GM18868 (cell line): ENCODE measurements around the gene LRRC61.

Experiments used
- ATAC-seq: cut with Tn5 transposase; IDR thresholded peaks from one replicate; pipeline ENCODE4 v1.9.1; 2021; ENCODE audit warnings: mild to moderate bottlenecking, moderate library complexity; ENCODE audit not compliant: unreplicated experiment

The LRRC61 gene

DNA sequence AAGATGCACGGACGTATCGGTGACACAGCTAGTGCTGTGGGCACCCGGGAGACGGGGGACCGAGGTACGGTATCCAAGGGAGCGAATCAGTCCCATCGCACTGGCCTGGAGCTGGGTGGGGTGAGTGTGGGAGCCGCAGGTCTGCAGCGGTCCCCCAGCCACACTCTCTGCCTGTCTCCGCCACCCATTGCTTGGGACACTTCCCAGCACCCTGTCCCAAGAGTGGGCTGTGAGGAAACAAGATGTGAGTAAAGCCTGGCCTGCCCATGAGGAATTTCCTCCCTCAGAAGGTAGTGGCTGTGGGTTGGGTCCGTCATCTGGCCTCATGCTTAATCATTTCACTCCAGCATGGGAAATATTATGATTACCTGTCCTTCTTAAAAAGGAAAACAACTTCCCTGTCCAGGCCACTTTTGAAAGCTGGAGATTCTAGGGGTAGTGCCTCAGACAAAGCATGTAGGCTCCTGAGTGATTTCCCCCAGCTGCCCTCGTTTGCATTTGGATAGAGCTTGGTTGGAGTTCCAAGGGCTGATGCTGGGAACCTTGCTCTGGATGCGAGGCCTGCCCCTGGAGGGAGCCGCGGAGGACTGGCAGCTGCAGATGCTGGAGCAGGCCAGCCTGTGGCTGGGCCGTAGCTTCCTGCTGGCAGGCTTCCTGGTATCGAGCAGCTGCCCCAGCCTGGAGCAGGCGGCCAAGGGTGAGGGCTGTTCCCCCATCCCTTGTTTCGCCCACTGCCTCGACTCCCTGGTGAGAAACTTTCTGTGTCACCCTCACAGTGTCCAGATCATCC is 6.4 kb downstream of the LRRC61 start:
- ATAC-seq: no peak

DNA sequence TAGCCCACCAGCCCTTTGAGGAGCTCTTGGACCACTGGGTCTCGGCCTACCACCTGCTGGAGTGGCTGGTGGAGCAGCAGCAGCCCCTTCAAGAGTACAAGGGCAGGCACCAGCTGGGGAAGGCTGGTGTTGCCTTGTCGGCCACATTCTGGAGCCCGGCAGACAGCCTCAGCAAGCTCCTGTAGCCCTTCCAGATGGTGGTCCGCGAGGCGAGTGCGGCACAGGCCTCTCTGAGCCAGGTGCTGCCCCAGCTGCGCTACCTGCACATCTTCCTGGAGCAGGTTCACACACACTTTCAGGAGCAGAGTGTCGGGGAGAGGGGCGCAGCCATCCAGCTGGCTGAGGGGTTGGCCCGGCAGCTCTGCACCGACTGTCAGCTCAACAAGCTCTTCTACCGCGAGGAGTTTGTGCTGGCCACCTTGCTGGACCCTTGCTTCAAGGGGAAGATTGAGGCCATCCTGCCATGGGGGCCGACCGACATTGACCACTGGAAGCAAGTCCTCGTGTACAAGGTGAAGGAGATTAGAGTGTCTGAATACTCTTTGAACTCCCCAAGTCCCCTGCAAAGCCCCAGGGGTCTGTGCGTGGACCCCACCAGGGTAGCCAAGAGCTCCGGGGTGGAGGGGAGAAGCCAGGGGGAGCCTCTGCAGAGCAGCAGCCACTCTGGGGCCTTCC is 7.2 kb downstream of the LRRC61 start:
- no peak for ATAC-seq

DNA sequence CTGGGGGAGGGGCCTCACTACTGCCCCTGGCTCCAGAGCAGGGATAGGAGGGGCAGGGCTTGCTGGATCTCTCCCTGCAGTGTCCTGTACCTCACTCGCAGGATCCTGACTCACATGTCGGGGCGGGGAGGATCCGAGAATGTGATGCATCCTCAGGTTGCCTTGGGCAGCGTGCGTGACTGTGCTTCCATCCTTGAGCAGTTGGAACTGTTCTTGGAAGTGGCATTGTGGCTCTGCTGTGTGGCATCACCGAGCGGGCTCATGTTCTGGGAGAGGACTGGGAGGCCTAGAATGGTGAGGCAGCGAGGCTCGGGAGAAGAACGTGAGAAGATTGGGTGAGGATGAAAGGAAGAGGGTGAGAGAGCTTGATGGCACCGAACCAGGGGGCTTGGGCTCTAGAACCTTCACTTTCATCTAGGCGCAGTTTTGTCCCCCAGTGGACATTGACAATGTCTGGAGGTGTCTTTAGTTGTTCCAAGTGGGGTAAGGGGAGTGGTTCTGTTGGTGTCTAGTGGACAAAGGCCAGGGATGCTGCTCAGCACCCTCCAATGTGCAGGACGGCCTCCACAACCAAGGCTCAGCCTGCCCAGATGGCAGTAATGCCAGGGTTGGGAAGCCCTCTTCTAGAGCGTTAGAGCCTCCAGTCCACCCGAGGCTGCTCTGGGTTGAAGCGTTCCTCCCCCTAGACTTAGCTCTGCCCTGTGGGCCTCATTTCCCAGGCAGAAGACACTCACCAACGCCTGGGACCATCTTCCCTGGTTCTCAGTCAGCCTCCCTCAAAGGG is 9.9 kb downstream of the LRRC61 start:
- ATAC-seq: no peak

DNA sequence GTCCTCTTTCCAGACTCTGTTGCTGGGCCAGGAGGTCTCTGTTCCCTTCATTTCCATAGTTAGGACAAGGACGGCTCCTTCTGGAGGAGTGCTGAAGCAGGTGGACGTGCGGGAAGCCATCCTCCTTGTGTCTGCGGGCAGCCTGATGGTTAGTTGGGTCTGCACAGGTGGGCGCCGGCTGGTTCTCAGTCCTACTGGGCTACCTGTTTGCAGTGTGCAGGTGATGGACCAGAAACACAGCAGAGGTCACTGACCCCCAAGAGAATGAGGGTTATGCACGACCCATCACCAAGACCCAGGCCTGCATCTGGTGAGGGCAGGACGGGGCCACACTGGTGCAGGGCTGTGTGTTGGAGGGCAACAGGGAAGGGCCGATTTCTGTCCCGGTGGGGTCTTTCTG is 10.5 kb downstream of the LRRC61 start:
- no peak for ATAC-seq

DNA sequence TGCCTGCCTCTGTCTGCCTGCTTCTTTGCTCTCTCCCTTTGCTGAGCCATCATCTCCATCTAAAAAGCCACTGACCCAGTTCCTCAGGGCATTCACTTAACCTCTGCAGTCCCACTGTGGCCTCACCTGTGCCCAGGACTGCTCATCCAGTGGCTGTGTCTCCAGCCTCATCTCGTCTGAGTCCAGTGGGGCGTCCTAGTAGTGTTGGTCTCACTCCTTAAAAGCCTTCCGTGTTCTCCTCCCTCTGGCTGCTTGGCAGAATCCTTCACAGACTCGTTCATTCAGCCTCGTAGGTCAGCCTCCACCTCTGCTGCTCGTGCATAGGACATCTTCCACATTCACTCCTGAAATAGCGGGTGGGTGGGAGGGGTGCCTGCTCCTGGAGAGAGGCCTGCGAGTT is 11.0 kb downstream of the LRRC61 start:
- no peak for ATAC-seq

DNA sequence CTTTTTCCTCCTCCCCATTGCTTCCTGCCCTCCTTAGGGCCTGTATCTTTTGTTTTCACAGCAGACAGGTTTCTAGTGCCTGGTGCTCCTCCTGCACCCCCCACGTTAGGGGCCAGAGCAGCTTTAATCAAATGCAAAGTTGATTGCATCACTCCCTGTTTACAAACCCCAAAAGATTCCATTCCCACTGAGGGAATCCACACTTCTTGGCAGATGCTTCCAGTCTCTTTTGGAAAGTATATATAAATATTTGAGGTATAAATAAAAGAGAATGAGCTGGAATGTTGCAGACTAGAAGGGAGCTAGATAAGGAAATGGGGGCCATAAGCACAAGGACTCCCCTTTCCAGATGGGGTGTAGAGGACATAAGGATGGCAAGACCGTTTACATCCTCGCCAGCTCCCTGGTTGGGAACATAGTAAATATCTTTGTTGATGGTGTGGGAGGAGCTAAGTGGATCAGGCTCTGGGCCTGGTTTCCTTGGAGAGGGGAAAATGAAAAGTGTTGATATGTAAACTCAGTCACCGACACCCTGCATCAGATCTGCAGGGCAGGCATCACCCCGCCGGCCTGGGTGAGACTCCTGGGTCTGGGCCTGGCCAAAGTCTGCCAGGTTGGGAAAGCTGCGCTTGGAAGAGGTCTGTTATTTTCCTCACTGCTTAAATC is 12.1 kb downstream of the LRRC61 start:
- no peak for ATAC-seq

DNA sequence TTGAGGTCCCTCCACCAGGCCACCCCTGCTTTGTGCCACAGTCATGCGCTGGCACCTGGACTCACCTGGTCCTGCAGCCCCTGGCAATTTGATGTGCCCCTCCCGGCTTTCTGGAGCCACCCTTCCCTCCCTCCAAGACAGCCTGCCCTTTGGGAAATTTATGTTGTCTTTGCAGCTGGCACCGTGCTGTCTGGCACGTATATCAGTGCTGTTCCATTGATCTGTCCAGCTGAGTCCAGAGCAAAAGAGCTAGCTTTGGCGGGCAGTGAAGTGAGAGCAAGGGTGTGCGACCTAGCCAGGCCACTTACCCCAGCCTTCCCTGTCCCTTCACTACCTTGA is 12.6 kb downstream of the LRRC61 start:
- ATAC-seq: no peak

DNA sequence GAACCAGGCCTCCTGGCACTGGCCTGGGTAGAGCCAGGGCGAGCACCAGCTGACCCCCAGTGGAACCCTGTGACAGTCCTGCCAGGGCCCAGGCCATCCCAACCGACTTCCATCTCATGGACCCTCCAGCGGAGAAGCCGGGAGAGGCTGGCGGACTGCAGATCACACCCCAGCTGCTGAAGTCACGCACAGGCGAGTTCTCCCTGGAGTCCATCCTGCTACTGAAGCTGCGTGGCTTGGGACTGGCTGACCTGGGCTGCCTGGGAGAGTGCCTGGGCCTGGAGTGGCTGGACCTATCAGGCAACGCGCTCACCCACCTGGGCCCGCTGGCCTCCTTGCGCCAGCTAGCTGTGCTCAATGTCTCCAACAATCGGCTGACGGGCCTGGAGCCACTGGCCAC is 13.6 kb downstream of the LRRC61 start:
- ATAC-seq: no peak

DNA sequence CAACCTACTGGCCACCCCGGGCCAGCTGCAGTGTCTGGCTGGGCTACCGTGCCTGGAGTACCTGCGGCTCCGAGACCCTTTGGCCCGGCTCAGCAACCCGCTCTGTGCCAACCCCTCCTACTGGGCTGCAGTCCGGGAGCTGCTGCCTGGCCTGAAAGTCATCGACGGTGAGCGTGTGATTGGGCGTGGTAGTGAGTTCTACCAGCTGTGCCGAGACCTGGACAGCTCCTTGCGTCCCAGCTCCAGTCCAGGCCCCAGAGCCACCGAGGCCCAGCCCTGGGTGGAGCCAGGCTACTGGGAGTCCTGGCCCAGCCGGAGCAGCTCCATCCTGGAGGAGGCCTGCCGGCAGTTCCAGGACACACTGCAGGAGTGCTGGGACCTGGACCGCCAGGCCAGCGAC is 14.0 kb downstream of the LRRC61 start:
- ATAC-seq: no peak

DNA sequence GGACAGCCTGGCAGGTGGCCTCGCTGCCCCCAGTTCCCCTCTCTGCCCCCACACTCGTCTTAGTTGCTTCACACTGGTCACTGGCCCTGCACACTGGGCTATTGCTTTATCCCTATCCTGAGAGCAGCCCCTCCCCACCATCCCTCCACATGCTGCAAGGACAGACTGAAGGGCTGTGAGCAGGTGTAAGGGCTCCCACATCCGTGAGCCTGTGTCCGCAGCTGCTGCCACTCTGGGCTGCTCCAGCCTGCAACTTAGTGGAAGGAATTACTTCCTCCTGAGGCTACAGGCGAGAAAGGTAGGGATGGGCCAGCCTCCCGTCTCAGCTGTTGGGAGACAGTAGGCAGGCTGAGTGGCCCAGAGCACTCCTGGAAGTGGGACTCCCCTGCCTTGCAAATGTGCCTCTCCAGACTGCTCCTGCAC is 14.5 kb downstream of the LRRC61 start:
- ATAC-seq: no peak

DNA sequence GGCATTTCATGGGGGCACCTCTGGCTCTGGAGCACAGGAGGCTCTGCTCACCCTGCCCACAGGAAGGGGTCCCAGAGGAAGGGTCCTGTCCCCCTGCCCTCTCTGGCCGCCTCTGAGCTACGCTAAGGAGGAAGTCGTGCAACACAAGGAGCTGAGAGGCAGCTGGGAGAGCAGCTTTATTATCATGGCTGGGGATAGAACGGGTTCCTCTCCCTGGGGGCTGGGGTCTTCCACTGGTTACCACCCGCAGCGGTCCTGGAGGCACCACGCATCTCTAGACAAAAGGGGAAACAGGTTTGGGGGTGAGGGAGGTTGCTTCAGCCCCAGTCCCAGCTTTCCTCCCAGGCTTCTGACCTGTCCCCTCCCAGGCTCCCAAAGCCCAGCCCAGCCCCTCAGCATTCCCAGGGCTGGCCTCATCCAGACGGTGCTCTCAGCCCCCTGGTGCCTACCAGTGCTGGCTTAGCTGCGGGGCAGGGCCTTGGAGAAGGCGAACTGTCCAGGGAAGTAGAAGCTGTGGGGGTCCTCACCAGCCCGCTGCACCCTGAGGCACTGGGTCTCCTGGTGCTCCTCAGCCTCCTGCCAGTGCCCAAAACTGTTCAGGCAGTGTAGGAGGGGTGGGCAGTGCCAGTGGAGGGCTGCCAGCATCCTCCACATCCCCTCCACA is 15.1 kb downstream of the LRRC61 start:
- ATAC-seq: no peak

DNA sequence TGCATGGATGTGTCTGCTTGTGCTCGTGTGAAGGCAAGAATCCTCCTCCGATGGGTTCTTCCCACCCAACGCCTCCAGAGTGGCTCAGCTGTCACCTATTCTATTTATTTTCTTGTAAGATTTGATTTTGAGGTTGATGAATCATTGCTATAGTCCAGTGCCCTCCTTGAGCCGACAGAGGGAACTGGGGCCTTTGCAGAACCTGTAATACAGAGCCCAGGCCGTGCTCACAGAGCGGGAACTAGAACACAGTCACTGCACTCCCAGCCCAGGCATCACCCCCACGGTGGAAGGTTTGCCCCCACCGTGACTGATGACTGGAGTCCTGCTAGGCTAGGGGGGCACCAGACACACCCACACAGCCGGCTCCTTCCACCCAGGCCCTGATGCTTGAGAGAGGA is 16.3 kb downstream of the LRRC61 start:
- peak; percentile 62 for ATAC-seq

DNA sequence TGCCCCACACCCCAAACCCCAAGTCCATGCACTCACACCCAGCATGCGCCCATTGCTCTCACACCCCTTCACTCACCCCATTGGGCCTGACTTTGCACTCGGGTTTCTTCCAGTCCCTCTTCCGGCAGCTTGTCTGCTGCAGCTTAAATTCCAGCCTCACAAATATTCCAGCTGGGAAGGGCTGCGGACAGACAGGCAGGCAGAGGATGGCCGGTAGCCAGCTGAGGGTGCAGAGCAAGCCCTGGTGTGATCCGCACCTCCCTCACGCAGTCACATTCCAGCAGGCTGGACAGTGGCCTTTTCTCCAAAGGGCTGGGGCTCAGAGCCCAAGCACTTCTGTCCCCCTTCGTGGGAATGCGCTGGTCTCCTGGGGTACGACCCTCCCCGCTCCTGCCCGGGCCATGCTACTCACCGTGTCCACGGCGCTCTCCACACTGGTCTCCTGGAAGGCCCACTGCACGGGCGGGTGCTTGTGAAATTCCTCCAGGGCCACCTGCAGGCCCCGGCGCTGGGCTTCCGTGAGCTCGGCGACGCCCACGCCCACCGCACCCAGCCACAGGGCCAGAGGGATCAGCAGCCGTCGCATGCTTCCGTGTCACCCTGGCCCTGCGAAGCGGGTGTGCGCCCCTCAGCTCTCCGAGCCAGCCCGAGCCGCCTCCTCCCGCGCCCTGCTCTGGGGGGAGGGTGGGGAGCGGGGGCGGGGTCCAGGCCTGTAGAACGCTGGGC is 17.0 kb downstream of the LRRC61 start:
- no peak for ATAC-seq

DNA sequence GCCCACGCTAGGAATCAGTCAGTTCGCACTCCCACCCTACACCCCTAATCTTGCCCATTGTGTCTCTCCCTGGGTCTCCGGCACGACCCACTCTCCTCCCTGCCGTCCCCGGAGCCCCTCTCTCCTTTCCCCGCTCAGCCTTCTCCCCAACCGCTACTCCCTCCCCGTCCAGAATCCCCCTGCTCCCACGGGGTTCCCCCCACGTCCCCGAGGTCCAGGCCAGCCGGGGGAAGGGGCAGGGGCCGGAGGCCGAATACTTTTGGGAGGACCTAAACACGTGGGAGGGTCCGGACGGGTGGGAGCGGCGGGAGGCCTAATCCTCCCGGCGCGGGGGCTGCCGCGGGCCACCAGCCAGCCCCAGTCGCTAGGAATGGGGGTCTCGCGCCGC is 17.7 kb downstream of the LRRC61 start:
- ATAC-seq: no peak

DNA sequence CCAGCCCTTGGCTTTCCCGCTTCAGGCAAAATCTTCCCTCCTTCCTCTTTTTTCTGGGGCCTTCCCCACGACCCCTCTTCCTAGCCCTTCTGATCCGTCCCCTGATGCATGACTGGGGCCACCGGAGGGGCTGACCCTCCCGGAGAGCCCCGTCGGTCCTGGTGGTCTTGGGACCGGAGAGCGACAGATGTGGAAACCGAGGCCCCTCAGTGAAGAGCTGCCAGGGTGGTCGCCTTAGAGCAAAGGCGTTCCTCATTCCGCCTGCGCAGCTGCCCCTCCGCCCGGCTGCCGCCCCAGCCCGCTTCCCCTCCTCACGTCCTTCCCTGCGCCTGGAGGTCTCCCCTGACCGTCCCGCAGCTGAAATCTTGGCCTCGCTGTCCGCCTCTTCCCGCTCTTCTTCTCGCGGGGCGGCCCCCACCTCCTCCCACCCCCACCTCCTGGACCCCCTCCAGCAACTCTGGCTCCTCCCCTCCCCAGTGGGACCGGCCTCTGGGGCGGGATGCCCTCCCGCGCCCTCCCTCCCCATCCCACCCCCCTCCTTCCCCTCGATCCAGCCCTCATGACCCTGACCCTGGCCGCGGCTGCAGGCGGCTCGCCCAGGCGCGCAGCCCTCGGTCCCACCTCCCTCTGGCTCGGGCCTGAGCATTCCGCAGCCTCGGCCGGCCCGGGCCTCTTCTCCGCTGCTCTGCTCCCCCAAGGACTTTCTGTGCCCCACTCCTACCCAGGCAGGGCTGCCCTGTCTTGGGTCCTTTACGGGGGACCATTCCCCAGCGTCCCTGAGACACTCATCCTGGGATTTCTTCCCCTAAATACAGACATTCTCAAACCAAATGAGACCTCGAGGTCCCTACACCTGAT is 18.3 kb downstream of the LRRC61 start, which contains the start of gene RARRES2:
RARRES2 (minus strand) TSS at position 367 of the 858 bp plus-strand sequence. CDS start 1,020 bp downstream, outside the sequence.
- ATAC-seq: no peak

DNA sequence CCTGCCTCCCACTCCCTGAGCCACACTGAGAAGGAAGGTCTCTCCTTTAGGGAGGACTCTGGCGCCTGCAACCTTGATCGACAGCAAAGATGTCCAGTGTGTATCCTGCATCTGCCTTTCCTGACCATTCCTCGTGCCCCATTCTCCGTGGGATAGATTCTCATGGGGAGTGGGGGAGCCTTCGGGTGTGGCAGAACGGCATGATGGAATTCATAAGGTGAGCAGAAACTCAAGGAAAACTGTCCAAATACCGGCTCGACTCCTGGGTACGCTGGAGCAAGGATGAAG is 18.9 kb downstream of the LRRC61 start:
- no peak for ATAC-seq

DNA sequence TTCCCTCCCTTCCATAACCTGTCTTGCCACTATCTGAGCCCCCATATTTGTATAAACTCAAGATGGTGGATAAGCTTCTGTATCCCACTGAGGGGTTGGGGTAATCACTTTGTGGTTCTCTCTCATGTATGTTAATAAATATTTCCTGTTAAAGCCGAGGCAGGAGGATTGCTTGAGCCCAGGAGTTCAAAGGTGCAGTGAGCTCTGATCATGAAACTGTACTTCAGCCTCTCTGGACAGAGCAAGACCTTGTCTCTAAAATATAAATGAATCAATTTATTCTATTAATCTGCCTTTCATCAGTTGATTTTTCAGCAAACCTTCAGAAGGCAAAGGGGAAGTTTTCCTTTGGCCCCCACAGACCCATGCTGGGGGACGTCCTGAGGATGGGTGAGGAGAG is 20.1 kb downstream of the LRRC61 start:
- ATAC-seq: no peak

DNA sequence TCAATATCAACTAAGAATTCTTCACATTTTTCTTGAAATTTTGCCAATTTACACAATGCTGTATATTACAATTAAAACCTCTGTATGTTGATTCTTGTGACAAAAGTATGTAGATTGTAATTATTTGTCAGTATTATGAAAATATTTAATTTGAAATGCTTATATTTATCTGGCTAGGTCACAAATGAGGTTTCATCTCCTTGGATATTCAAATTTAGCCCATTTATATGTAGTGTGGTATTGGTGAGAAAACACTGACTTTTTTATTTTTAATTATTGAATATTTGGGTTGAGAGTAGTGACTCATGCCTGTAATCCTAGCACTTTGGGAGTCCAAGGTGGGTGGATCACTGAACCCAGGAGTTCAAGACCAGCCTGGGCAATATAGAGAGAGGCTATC is 21.1 kb downstream of the LRRC61 start:
- ATAC-seq: no peak

DNA sequence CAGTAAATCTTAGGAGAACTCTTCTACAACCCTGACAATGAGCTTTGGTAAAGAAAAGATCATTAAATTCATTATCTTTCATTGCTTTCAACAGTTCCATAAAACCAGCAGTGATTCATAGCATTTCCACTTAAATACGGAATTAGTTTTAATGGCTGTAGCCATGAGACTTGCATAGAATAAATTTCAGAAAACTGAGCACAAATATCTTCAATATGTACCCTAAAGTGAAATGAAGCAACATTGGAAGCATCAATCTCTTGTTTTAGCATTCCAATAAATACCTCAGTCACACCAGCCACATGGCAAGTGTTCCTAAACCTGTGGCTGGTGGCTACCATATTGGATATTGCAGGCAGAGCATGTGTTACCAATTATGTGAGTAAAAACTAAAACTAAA is 21.9 kb downstream of the LRRC61 start:
- ATAC-seq: no peak
